Left renal cortex interstitium (tissue), 4 donors: ENCODE data around the gene HOXA7. TPM values are rescaled to one million over a fixed set of nuclear protein-coding genes. Genes with fewer than 3 reads are reported as not detected.

Experiments used
- DNase-seq, 4 donors: peaks; one replicate each; pipeline ENCODE4 v3.0.0-alpha.2; 2013; ENCODE audit warnings: low read depth in 4 of 4, low spot score in 2 of 4, missing footprints in 1 of 4
- polyA plus RNA-seq, 4 donors: library from polyadenylated mRNA; unstranded; fragments of 120-200 nt; gene quantifications; one replicate each; pipeline ENCODE4 v1.2.1, GENCODE V29; 2013; ENCODE audit not compliant: insufficient read length in 4 of 4

Gene HOXA7
- polyA plus RNA-seq, 4 donors, result 27.0 to 38.1 (median 31.3) TPM

- no peak for DNase-seq
These were observed 32.2 kb downstream of the HOXA7 start for GRCh38 chr7:27124096-27124901.

- no peak for DNase-seq
These were observed 32.9 kb downstream of the HOXA7 start for GRCh38 chr7:27123477-27124053.

GRCh38 chr7:27123007-27123476 lies 33.4 kb downstream of the HOXA7 start:
- DNase-seq, result no peak

GRCh38 chr7:27122077-27122910 lies 34.2 kb downstream of the HOXA7 start:
- no peak for DNase-seq

- no peak for DNase-seq
These were observed 34.8 kb downstream of the HOXA7 start for GRCh38 chr7:27121684-27122076.

GRCh38 chr7:27119412-27119911 lies 37.0 kb downstream of the HOXA7 start:
- DNase-seq, result no peak

- DNase-seq, result no peak
These were observed 37.9 kb downstream of the HOXA7 start for GRCh38 chr7:27118580-27118979.

GRCh38 chr7:27117887-27118491 lies 38.5 kb downstream of the HOXA7 start:
- DNase-seq, result no peak

- no peak for DNase-seq
These were observed 39.3 kb downstream of the HOXA7 start for GRCh38 chr7:27116962-27117886.

- DNase-seq, result no peak
These were observed 40.2 kb downstream of the HOXA7 start for GRCh38 chr7:27116031-27116961.

- no peak for DNase-seq
These were observed 41.1 kb downstream of the HOXA7 start for GRCh38 chr7:27115221-27116026.

- no peak for DNase-seq
These were observed 41.6 kb downstream of the HOXA7 start for GRCh38 chr7:27114881-27115220.

- DNase-seq, result no peak
These were observed 42.3 kb downstream of the HOXA7 start for GRCh38 chr7:27113991-27114769.

GRCh38 chr7:27112955-27113949 lies 43.2 kb downstream of the HOXA7 start:
- DNase-seq, result peak in 1 of 4 donors; percentile 90

GRCh38 chr7:27112361-27112760 lies 44.1 kb downstream of the HOXA7 start:
- DNase-seq, result no peak

- no peak for DNase-seq
These were observed 44.7 kb downstream of the HOXA7 start for GRCh38 chr7:27111751-27112277.
